GM18498 (cell line): ENCODE data around the gene CDH15.

Experiments used
- ATAC-seq: cut with Tn5 transposase; IDR thresholded peaks from one replicate; pipeline ENCODE4 v1.9.1; 2021; ENCODE audit warnings: mild to moderate bottlenecking, moderate library complexity; ENCODE audit not compliant: unreplicated experiment

The CDH15 gene

GRCh38 chr16:89170346-89171215 is 967 bp upstream of the CDH15 start:
- ATAC-seq = no peak

DNA sequence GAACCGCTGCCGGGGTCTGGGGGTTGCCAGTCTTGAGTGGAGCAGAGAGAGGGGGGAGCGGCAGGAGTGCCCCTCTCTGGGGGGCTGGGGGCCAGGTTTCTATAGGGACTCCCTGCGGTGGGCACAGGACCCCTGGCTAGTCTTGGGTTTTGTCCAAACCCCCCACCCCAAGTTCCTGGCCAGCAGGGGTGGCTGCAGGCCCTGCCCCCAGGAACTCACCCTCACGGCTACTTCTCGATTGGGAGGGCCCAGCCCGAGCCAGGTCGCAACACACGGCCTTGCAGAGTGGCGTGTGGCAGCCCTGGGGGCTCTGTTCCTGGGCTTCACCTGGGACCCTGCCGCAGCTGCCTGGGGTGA is 601 bp downstream of the CDH15 start:
- ATAC-seq = no peak

DNA sequence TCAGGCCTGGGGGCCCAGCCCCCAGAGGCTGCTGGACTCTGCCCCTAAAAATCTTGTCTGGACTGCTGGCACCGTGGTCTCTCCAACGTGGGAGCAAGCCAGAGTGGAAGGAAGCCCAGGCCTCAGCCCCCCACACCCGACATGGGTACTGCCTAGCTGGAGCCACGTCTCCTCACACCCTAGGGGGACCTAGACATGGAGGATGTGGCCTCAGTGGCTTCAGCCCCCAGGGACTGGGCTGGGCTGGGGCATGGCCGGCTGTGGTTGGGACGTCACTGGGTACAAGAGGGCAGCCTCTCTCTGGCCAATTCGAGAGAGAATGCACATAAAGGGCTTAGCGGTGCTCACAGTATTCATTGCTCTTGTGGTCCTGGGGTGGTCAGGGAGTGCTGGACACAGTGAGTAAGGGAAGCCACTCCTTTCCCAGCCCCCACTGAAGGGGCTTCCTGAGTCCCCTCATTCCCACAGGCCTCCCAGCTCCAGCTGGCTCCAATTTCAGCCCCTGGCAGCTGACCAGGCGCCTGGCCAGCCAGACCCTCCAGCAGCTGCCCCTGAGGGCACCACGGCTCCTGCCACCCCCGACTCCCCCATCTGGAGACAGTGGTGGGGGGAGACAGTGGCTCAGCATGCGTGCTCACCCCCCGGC is 1.1 kb downstream of the CDH15 start:
- no peak for ATAC-seq

- no peak for ATAC-seq
Observed at GRCh38 chr16:89173174-89173921, 1.8 kb downstream of the CDH15 start.

- no peak for ATAC-seq
Observed at GRCh38 chr16:89174055-89174827, 2.7 kb downstream of the CDH15 start.

DNA sequence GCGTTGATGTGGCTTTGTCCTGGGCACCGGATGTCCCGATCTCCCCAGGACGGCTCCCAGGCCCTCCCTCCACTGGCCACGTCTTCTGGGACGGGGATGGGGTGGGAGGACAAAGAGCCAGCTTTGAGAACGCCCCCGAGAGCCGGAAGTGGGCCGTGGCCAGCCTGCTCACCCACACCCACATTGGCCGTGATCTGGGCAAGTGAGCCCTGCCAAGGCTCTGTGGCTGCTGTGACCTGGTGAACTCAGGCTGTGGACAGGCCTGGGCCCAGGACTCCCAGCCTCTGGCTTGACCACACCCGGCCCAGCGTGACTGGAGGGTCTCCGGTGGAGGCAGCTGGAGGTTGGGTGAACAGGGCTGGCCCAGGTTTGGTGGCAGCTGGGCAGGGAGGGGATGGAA is 3.3 kb downstream of the CDH15 start:
- no peak for ATAC-seq

- no peak for ATAC-seq
Observed at GRCh38 chr16:89175280-89176146, 4.0 kb downstream of the CDH15 start.

DNA sequence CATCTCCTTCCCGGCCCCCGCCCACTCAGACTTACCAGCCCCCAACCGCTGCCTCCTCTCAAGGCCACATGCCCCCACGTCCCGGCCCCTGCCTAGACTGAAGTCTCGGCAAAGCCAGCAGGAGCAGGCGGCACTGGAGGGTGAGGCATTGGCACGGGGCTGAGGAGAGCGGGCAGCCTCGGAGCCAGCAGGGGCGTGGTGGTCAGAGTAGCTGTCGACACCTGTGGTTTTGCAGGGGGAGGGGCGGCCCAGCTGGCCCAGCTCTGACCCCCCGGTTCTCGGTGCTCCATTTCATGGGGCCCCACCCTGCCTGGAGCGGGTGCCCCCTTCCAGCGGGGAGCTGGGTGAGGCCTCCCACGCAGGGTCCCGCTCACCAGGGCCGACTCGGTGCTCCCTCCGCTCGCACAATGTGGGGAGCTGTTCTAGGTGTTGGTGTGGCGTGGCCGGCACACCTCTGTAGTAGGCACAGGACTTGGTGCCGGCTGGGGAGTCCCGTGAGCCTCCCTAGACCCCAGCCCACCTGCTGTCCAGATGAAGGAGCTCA is 4.7 kb downstream of the CDH15 start:
- no peak for ATAC-seq

GRCh38 chr16:89176717-89177116 is 5.2 kb downstream of the CDH15 start:
- ATAC-seq = no peak

DNA sequence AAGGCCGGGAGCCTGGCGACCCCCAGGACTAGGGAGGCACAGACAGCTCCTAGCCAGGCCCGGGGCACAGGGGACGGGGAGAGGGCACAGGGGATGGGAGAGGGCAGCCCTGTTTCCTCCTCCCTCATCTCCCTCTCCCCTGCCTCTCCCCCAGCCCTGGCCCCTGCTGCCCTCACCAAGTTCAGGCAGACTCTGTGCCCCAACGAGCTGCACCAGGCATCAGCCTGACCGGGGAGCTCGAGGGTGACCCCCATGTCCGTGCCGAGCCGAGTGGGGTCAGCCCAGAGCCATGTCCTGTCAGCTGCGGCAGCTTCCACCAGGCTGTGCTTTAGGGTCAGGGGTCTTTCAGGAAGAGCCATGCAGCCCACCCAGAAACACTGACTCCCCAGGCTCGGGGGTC is 6.0 kb downstream of the CDH15 start:
- ATAC-seq = no peak

DNA sequence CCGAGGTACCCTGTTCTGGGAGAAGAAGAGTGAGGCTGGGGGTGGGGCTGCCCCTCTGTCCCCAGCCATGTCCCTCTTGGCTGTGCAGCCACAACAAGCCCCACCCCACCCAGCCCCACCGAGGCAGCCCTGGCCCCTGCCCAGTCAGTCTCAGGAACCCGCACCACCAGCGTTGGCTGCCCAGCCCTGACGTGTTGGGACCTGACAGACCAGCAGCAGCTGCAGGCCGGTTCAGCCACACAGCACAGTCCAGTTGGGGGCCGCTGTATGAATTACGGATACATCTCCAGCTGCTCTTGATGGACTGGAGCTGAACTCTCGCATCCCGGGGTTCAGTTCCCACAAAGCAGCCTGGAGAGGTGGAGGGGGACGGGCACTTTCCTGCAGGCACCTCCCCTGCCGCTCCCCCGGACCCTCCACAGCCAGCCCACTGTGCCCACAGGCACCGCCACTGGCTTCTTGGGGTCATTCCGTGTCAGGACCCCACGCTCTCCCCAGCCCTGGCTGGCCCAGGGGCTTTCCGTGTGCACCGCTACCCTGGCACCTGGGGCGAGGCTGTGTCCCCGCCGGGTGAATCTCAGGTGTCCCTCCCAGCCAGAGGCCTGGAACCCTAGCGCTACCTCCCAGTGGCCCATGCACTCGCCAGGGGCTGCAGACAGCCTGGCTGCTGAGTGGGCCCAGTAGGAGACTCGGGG is 7.1 kb downstream of the CDH15 start:
- ATAC-seq = no peak

GRCh38 chr16:89179148-89179484 is 7.6 kb downstream of the CDH15 start:
- ATAC-seq = no peak

GRCh38 chr16:89179656-89180315 is 8.2 kb downstream of the CDH15 start:
- ATAC-seq = no peak

DNA sequence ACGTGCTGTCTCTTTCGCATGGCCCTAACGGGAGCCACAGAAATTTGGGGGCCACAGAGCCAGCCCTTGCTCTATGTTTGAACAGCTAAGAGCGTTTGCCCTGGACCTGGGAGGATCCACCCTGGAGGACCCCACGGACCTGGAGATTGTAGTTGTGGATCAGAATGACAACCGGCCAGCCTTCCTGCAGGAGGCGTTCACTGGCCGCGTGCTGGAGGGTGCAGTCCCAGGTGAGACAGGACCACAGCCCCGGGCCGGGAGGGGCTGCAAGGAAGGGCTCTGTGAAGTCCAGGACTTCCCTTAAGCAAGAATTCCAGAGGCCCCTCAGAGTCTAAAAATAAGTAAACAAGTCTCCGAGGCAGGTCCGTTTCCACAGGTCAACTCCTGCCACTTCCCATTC is 11.9 kb downstream of the CDH15 start:
- no peak for ATAC-seq

DNA sequence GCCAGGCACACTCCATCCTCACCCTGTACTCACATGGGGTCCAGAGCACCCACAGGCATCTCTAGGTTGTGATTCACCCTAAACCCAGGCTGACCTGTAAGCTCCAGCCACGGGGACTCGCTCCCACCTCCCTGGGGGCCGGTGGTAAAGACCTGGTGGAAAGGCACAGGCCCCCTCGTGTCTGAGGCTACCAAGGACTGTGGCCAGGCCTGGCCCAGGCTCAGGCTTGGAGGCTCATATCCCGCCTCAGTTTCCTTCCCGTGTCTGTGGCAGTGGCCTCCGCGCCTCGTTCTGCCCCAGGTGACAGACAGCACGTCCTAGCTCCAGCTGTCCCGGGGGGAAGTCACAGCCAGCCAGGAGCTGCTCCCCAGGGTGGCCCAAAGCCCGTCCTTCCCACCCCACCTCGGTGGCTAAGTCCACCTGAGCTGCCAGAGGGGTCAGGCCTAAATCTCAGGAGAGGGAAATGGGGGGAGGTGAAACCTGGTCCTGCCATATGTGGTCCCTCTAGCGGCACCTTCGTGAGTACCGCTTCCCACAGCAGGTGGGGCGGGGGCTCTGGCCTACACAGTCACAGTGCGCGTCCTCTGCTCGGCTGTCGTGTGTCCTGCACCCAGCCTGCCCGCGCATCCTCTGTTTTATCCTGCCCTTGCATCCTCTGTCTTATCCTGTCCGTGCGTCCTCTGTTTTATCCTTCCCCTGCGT is 12.6 kb downstream of the CDH15 start:
- no peak for ATAC-seq

DNA sequence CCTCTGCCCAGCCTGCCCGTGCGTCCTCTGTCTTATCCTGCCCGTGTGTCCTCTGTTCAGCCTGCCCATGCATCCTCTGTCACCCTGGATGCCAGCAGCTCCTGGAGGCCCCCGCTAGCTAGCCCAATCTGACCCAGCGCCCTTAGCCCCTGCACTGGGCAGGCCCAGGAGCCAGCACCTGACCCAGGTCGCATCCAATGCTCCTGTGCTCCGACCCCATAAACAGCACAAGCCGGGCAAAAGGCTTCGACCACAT is 13.1 kb downstream of the CDH15 start:
- no peak for ATAC-seq

GRCh38 chr16:89184933-89185794 is 13.6 kb downstream of the CDH15 start:
- ATAC-seq = no peak
